ENCODE measurements around the gene GPR62. TPM values are rescaled to one million over a fixed set of nuclear protein-coding genes. Genes with fewer than 3 reads are reported as not detected.
"Not testable (repeated sequence)": the region's sequence is repeated elsewhere in the genome, so short reads cannot be mapped to it uniquely, and the experiment has no call there.

The GPR62 gene
- total RNA-seq, 2 donors from 2014 or later, result 0.41 to 0.97 TPM

DNA sequence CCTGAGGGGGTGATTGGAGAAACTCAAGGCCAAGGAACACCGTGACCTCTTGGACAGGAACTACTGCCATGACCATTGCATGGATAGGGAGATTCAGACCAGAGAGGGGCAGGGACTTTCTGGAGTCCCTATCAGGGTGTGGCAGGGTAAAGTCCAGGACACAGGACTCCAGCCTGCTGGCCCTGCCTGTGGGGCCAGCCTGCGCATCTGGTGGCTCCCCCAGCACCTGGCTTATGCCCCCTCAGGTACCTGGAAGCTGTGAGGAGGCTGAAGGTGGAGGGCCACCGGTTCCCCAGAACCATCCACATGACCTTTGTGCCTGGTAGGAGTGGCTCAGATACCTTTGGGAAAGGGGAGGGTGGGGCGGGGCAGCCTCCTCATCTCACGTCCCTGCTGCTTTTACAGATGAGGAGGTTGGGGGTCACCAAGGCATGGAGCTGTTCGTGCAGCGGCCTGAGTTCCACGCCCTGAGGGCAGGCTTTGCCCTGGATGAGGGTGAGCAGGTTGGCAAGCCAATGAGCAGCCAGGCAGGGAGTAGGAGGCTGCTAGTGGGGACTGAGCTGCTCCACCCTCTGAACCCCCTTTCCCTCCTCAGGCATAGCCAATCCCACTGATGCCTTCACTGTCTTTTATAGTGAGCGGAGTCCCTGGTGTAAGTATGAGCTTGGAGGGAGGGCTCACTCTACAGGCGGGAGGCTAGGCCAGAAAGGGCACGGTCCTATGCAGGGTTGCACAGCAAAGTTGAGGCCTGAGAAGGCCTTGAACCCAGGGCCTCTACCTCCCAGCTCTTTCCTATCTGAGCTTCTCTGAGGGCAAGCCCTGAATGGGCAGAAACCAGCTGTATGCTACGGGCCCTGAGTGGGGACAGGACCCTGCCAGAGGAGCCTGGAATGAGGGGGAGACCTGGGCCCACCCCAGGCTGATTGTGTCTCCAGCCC lies 31.1 kb downstream of the GPR62 start:
- DNase-seq (ENCODE audit: low spot score), result no peak
- Histone ChIP-seq H3K27ac (no peak overlapping the region), H3K9me3 (no peaks in the 10 kb centered on the region), H3K4me3 (no peak overlapping the region), H3K4me1 (replicated peaks) (peaks cover 11% of the 10 kb centered on the region), H3K27me3 (replicated peaks; ENCODE audit: insufficient read depth) (no peaks in the 10 kb centered on the region), H3K36me3 (no peaks in the 10 kb centered on the region)
- TF ChIP-seq, protein P1, sequence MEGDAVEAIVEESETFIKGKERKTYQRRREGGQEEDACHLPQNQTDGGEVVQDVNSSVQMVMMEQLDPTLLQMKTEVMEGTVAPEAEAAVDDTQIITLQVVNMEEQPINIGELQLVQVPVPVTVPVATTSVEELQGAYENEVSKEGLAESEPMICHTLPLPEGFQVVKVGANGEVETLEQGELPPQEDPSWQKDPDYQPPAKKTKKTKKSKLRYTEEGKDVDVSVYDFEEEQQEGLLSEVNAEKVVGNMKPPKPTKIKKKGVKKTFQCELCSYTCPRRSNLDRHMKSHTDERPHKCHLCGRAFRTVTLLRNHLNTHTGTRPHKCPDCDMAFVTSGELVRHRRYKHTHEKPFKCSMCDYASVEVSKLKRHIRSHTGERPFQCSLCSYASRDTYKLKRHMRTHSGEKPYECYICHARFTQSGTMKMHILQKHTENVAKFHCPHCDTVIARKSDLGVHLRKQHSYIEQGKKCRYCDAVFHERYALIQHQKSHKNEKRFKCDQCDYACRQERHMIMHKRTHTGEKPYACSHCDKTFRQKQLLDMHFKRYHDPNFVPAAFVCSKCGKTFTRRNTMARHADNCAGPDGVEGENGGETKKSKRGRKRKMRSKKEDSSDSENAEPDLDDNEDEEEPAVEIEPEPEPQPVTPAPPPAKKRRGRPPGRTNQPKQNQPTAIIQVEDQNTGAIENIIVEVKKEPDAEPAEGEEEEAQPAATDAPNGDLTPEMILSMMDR (IDR thresholded peaks at IDR 0.05), result no peak
- TF ChIP-seq POLR2AphosphoS5 (IDR thresholded peaks at IDR 0.05), result no peak
- no peak for TF ChIP-seq POLR2A (IDR thresholded peaks at IDR 0.05)
- intact Hi-C loops (cut with DNase I), result no loop called here
- WGBS, result 75% methylated on average over 12 of the region's 12 CpGs

DNA sequence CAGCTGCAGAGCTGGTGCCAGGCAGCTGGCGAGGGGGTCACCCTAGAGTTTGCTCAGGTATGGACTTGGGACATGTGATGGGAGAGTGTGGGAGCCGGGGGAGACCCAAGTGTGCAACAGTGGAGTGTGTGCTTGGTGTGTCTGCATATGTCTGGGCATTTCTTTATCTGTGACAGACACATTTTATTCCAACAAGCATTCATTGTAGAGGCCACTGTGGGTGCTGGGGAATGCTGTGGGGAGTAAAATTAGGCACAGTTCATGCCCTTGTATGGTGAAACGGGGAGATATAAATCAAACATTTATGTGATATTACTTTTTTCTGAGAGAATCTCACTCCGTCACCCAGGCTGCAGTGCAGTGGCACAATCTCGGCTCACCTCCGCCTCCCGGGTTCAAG lies 32.4 kb downstream of the GPR62 start:
- Histone ChIP-seq H3K4me3 (no peak overlapping the region), H3K27me3 (replicated peaks; ENCODE audit: insufficient read depth) (no peaks in the 10 kb centered on the region), H3K36me3 (no peaks in the 10 kb centered on the region), H3K27ac (no peak overlapping the region), H3K9me3 (no peaks in the 10 kb centered on the region), H3K4me1 (replicated peaks) (peaks cover 7% of the 10 kb centered on the region)
- intact Hi-C loops (cut with DNase I), result no loop called here
- DNase-seq (ENCODE audit: low spot score), result no peak
- no peak for TF ChIP-seq POLR2AphosphoS5 (IDR thresholded peaks at IDR 0.05)
- TF ChIP-seq, protein P1 (IDR thresholded peaks at IDR 0.05), result no peak
- no peak for TF ChIP-seq POLR2A (IDR thresholded peaks at IDR 0.05)
- WGBS, result 89% methylated on average over 7 of the region's 7 CpGs

DNA sequence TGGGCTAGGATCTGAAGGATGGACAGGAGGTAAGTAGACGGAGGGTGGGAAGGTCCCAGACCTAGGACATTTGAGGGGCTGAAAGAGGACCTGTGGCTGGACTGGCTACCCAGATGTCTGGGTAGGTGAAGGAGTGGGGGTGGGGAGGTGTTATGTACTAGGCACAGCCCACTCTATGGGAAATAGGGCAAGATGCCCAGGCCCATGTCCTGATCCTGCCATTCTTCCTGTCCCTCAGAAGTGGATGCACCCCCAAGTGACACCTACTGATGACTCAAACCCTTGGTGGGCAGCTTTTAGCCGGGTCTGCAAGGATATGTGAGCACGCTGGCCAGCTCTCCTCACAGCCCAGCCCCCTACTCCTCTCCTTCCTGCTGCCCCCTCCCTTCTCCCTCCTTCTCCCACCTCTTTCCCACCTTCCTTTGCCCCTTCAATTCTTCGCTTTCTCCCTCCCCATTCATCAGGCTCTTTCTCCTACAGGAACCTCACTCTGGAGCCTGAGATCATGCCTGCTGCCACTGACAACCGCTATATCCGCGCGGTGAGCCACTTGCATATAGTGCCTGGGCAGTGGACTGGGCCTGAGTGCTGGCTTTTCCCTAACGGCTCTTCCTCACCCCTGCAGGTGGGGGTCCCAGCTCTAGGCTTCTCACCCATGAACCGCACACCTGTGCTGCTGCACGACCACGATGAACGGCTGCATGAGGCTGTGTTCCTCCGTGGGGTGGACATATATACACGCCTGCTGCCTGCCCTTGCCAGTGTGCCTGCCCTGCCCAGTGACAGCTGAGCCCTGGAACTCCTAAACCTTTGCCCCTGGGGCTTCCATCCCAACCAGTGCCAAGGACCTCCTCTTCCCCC lies 33.3 kb downstream of the GPR62 start:
- 79% methylated on average over 15 of the region's 15 CpGs for WGBS
- Histone ChIP-seq H3K27ac (no peak overlapping the region), H3K36me3 (no peaks in the 10 kb centered on the region), H3K27me3 (replicated peaks; ENCODE audit: insufficient read depth) (no peaks in the 10 kb centered on the region), H3K9me3 (no peaks in the 10 kb centered on the region), H3K4me3 (no peak overlapping the region), H3K4me1 (replicated peaks) (peaks cover 7% of the 10 kb centered on the region)
- no peak for TF ChIP-seq POLR2A (IDR thresholded peaks at IDR 0.05)
- TF ChIP-seq, protein P1 (IDR thresholded peaks at IDR 0.05), result no peak
- no peak for TF ChIP-seq POLR2AphosphoS5 (IDR thresholded peaks at IDR 0.05)
- DNase-seq (ENCODE audit: low spot score), result no peak
- intact Hi-C loops (cut with DNase I), result no loop called here

DNA sequence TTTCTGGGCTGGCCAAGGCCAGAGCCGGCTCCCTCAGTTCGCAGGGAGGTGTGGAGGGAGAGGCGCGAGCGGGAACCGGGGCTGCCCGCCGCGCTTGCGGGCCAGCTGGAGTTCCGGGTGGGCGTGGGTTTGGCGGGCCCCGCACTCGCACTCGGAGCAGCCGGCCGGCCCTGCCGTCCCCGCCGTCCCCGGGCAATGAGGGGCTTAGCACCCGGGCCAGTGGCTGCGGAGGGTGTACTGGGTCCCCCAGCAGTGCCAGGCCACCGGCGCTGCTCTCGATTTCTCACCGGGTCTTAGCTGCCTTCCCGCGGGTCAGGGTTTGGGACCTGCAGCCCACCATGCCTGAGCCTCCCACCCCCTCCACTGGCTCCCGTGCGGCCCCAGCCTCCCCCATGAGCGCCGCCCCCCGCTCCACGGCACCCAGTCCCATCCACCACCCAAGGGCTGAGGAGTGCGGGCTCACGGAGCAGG lies 35.4 kb downstream of the GPR62 start:
- WGBS, result 87% methylated on average over 34 of the region's 38 CpGs
- H3K36me3 ChIP-seq; intact Hi-C loops (cut with DNase I); H3K27me3 ChIP-seq (replicated peaks; ENCODE audit: insufficient read depth); H3K27ac ChIP-seq; H3K4me3 ChIP-seq; DNase-seq (ENCODE audit: low spot score); H3K9me3 ChIP-seq; H3K4me1 ChIP-seq (replicated peaks): not testable (repeated sequence)

DNA sequence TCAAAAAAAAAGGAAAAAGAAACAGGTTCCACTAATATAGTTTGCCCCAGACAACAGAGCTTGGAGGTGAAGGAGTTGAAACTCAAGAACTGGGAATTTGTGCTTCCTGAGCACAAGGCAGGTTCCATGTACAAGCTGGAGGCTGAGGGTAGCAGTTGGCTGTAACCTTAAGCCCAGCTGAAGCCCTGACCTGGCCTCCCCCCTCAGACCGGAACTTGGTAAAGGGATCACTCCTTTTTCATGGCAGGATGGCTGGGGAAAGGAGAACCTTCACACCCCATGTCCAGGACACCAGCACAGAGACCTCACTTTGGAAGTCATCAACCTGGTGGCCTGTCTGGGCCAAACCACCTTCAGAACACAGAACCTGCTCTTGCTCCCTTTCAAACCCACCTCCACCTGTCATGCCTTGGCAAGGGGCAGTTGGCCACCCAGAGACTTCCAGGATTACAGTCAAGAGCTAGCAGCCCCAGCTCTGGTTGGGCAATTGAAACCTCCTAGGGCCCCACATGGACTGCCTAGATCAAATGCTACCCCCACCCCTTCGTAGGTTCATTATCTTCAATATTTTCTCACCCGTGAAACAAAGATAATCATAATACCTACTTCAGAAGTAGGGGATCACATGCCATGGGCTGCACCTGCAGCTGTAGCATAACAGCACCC lies 37.0 kb downstream of the GPR62 start:
- Histone ChIP-seq H3K9me3 (no peaks in the 10 kb centered on the region), H3K36me3 (no peaks in the 10 kb centered on the region), H3K27ac (no peak overlapping the region), H3K4me1 (replicated peaks) (peaks cover 7% of the 10 kb centered on the region), H3K27me3 (replicated peaks; ENCODE audit: insufficient read depth) (no peaks in the 10 kb centered on the region), H3K4me3 (no peak overlapping the region)
- 79% methylated on average over 3 of the region's 3 CpGs for WGBS
- TF ChIP-seq, protein P1 (IDR thresholded peaks at IDR 0.05), result no peak
- TF ChIP-seq POLR2AphosphoS5 (IDR thresholded peaks at IDR 0.05) (no peak), POLR2A (IDR thresholded peaks at IDR 0.05) (no peak)
- no peak for DNase-seq (ENCODE audit: low spot score)
- intact Hi-C loops (cut with DNase I), result no loop called here

DNA sequence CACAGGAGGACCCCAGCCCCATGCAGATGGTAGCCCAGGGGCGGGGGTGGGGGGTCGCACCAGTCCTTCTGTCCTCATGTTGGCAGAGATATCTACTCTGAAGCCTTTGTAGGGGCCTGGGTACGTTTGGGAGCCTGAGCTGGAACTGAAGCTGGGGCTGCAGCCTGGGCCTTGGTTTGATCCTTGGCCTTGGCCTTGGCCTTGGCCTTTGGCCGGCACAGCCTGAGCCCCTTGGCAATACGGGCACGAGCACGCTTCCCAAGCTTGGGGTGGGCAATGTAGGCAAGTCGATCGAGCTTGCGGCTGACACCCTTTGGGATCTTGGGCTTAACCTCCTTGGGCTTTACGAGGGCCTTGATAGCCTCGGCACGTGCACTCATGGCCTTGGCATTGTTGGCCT lies 38.5 kb downstream of the GPR62 start:
- DNase-seq (ENCODE audit: low spot score); H3K27me3 ChIP-seq (replicated peaks; ENCODE audit: insufficient read depth); intact Hi-C loops (cut with DNase I); H3K27ac ChIP-seq; H3K4me1 ChIP-seq (replicated peaks); H3K9me3 ChIP-seq; H3K4me3 ChIP-seq; H3K36me3 ChIP-seq: not testable (repeated sequence)
- 78% methylated on average over 11 of the region's 13 CpGs for WGBS

All from prostate gland (tissue), 2 donors.